HepG2 (cell line): Measurements from ENCODE around the gene NSMCE1. TPM values are rescaled to one million over a fixed set of nuclear protein-coding genes. Genes with fewer than 3 reads are reported as not detected.

ENCODE experiments used
- ASH2L ChIP-seq: fragments of 300-600, 200-600 bp; sonication (generic); IDR thresholded peaks from 2 replicates; pipeline ENCODE4 v1.7.0; 2017; ENCODE audit warnings: low read depth, mild to moderate bottlenecking, moderate library complexity, mixed read lengths, low read length; ENCODE audit not compliant: insufficient read length
- ATF1 ChIP-seq: IDR thresholded peaks from 2 replicates; pipeline ENCODE4 v1.6.1; 2016; ENCODE audit warnings: mild to moderate bottlenecking, control low read depth
- HOMEZ ChIP-seq: IDR thresholded peaks from 2 replicates; pipeline ENCODE4 v1.6.1; 2016; ENCODE audit warnings: low read depth
- IRX3 ChIP-seq: sonication (generic); formaldehyde crosslinking; IDR thresholded peaks from 2 replicates; pipeline ENCODE4 v1.8.1; 2023; ENCODE audit warnings: mild to moderate bottlenecking, low read depth, missing genetic modification reagents, borderline replicate concordance
- MAZ ChIP-seq, 2 experiments: sonication (generic) in 1 of 2; formaldehyde crosslinking in 1 of 2; IDR thresholded peaks; 2 replicates each; pipeline versions ENCODE4 v1.5.0 to v1.6.1; 2012 to 2020; ENCODE audit warnings: low read depth in 2 of 2, mild to moderate bottlenecking in 2 of 2, borderline replicate concordance in 1 of 2, improper control_type of control experiment in 1 of 2, low read length in 1 of 2, missing genetic modification reagents in 1 of 2, moderate library complexity in 1 of 2
- MED13 ChIP-seq: sonication (generic); formaldehyde crosslinking; IDR thresholded peaks from 2 replicates; pipeline ENCODE4 v1.5.0; 2020; ENCODE audit warnings: missing genetic modification reagents
- NCOA1 ChIP-seq: sonication (generic); formaldehyde crosslinking; IDR thresholded peaks from 2 replicates; pipeline ENCODE4 v1.9.0; 2021; ENCODE audit warnings: missing genetic modification reagents
- NFYC ChIP-seq: IDR thresholded peaks from 2 replicates; pipeline ENCODE4 v1.6.1; 2016; ENCODE audit warnings: missing genetic modification reagents, missing compliant biosample characterization
- NR2C2 ChIP-seq: sonication (generic); formaldehyde crosslinking; IDR thresholded peaks from 2 replicates; pipeline ENCODE4 v1.4.0; 2020; ENCODE audit warnings: missing genetic modification reagents, mild to moderate bottlenecking, moderate library complexity, borderline replicate concordance
- SMAD9 ChIP-seq: sonication (generic); formaldehyde crosslinking; IDR thresholded peaks from 2 replicates; pipeline ENCODE4 v1.5.1; 2020; ENCODE audit warnings: mild to moderate bottlenecking, missing genetic modification reagents
- STAG1 ChIP-seq: sonication (generic); formaldehyde crosslinking; IDR thresholded peaks from 2 replicates; pipeline ENCODE4 v1.4.0; 2020; ENCODE audit warnings: missing genetic modification reagents
- TBL1XR1 ChIP-seq: fragments of 150-350 bp; IDR thresholded peaks from 2 replicates; pipeline ENCODE4 v1.6.1; 2014; ENCODE audit warnings: borderline replicate concordance, low read length; ENCODE audit not compliant: partially characterized antibody
- ZBTB20 ChIP-seq: sonication (generic); formaldehyde crosslinking; IDR thresholded peaks from 2 replicates; pipeline ENCODE4 v1.8.1; 2023; ENCODE audit warnings: missing genetic modification reagents, low read depth, mild to moderate bottlenecking, borderline replicate concordance
- ZNF557 ChIP-seq: sonication (generic); formaldehyde crosslinking; IDR thresholded peaks from 2 replicates; pipeline ENCODE4 v1.4.0; 2020; ENCODE audit warnings: missing genetic modification reagents
- ZNF563 ChIP-seq: sonication (generic); formaldehyde crosslinking; IDR thresholded peaks from 2 replicates; pipeline ENCODE4 v1.8.0; 2022; ENCODE audit warnings: mild to moderate bottlenecking, moderate library complexity, missing genetic modification reagents
- ZNF749 ChIP-seq: sonication (generic); formaldehyde crosslinking; IDR thresholded peaks from 2 replicates; pipeline ENCODE4 v1.8.0; 2022; ENCODE audit warnings: mild to moderate bottlenecking, missing genetic modification reagents, moderate library complexity, borderline replicate concordance
- polyA plus RNA-seq, 8 experiments: library from polyadenylated mRNA; depleted of rRNA in 3 of 8; stranded (reverse) in 7 of 8; unstranded in 1 of 8; fragments of >200 nt; fragmentation: Illumina TruSeq in 4 of 8; extraction: Trizol in 4 of 8; gene quantifications; 2 replicates each; pipeline versions ENCODE4 v1.2.1 to v1.2.3, GENCODE V29; 2011 to 2016; ENCODE audit warnings: low read depth in 4 of 8, missing spikeins in 1 of 8, mixed read lengths in 1 of 8; ENCODE audit not compliant: insufficient read depth in 1 of 8
- total RNA-seq, 5 experiments: library from RNA; depleted of rRNA; stranded (reverse); fragments of >200 nt; fragmentation: Illumina TruSeq; extraction: Trizol; gene quantifications; 2 replicates each; pipeline ENCODE4 v1.2.3, GENCODE V29; 2016; ENCODE audit warnings: low read depth in 1 of 5
- TF ChIP-seq, protein P1 (sequence below): sonication (generic); formaldehyde crosslinking; IDR thresholded peaks from 2 replicates; pipeline ENCODE4 v1.5.0; 2020; ENCODE audit warnings: mild to moderate bottlenecking, missing genetic modification reagents
- TF ChIP-seq, protein P2 (sequence below): sonication (generic); formaldehyde crosslinking; IDR thresholded peaks from 2 replicates; pipeline ENCODE4 v1.4.0; 2020; ENCODE audit warnings: missing genetic modification reagents
- TF ChIP-seq, protein P3 (sequence below): sonication (generic); formaldehyde crosslinking; IDR thresholded peaks from 2 replicates; pipeline ENCODE4 v1.4.0; 2020; ENCODE audit warnings: mild to moderate bottlenecking, missing genetic modification reagents

NSMCE1 gene
- total and polyA plus RNA-seq, 2 of the 13 experiments (the other 11 are each of a cell fraction or from before 2014, with no cell fraction given) = 42.7 to 52.9 TPM

GRCh38 chr16:27268376-27269299 is at the start of gene NSMCE1 (continued):
- TF ChIP-seq IRX3 (CRISPR knock-in tag) = 0 out of 2 replicates have a peak, but pooled peaks have one; percentile 39
- TF ChIP-seq, protein P1, sequence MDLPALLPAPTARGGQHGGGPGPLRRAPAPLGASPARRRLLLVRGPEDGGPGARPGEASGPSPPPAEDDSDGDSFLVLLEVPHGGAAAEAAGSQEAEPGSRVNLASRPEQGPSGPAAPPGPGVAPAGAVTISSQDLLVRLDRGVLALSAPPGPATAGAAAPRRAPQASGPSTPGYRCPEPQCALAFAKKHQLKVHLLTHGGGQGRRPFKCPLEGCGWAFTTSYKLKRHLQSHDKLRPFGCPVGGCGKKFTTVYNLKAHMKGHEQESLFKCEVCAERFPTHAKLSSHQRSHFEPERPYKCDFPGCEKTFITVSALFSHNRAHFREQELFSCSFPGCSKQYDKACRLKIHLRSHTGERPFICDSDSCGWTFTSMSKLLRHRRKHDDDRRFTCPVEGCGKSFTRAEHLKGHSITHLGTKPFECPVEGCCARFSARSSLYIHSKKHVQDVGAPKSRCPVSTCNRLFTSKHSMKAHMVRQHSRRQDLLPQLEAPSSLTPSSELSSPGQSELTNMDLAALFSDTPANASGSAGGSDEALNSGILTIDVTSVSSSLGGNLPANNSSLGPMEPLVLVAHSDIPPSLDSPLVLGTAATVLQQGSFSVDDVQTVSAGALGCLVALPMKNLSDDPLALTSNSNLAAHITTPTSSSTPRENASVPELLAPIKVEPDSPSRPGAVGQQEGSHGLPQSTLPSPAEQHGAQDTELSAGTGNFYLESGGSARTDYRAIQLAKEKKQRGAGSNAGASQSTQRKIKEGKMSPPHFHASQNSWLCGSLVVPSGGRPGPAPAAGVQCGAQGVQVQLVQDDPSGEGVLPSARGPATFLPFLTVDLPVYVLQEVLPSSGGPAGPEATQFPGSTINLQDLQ (CRISPR knock-in tag) = peak; percentile 59; the same call in 1 of the 2 replicates
- TF ChIP-seq ASH2L = peak; percentile 42
- peak; percentile 15; the same call in 1 of the 2 replicates for TF ChIP-seq MAZ (IDR thresholded peaks at IDR 0.05; ENCODE audit: borderline replicate concordance, low read depth, low read length)
- peak; percentile 28; the same call in 1 of the 2 replicates for TF ChIP-seq MAZ (CRISPR knock-in tag; IDR thresholded peaks at IDR 0.05; ENCODE audit: low read depth)
- no peak for TF ChIP-seq STAG1 (CRISPR knock-in tag)
- TF ChIP-seq, protein P2, sequence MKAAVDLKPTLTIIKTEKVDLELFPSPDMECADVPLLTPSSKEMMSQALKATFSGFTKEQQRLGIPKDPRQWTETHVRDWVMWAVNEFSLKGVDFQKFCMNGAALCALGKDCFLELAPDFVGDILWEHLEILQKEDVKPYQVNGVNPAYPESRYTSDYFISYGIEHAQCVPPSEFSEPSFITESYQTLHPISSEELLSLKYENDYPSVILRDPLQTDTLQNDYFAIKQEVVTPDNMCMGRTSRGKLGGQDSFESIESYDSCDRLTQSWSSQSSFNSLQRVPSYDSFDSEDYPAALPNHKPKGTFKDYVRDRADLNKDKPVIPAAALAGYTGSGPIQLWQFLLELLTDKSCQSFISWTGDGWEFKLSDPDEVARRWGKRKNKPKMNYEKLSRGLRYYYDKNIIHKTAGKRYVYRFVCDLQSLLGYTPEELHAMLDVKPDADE (CRISPR knock-in tag) = 0 out of 2 replicates have a peak, but pooled peaks have one; percentile 78
- no peak for TF ChIP-seq MED13 (CRISPR knock-in tag)
- peak; percentile 78 for TF ChIP-seq ZNF749 (CRISPR knock-in tag)
- peak; percentile 72 for TF ChIP-seq TBL1XR1
- peak; percentile 96 for TF ChIP-seq NFYC
- TF ChIP-seq ATF1 (CRISPR knock-in tag) = peak; percentile 97
- peak; percentile 49; the same call in 1 of the 2 replicates for TF ChIP-seq NR2C2 (CRISPR knock-in tag)
- no peak for TF ChIP-seq SMAD9 (CRISPR knock-in tag)
- peak; percentile 62 for TF ChIP-seq HOMEZ
- TF ChIP-seq NCOA1 = no peak
- TF ChIP-seq ZNF563 (CRISPR knock-in tag) = peak; percentile 77
- TF ChIP-seq, protein P3, sequence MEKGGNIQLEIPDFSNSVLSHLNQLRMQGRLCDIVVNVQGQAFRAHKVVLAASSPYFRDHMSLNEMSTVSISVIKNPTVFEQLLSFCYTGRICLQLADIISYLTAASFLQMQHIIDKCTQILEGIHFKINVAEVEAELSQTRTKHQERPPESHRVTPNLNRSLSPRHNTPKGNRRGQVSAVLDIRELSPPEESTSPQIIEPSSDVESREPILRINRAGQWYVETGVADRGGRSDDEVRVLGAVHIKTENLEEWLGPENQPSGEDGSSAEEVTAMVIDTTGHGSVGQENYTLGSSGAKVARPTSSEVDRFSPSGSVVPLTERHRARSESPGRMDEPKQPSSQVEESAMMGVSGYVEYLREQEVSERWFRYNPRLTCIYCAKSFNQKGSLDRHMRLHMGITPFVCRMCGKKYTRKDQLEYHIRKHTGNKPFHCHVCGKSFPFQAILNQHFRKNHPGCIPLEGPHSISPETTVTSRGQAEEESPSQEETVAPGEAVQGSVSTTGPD (CRISPR knock-in tag) = no peak
- peak; percentile 68; the same call in 1 of the 2 replicates for TF ChIP-seq ZBTB20 (CRISPR knock-in tag)
- TF ChIP-seq ZNF557 = 0 out of 2 replicates have a peak, but pooled peaks have one; percentile 61
